A549 (cell line): ENCODE measurements around the gene TMA7B. TPM values are rescaled to one million over a fixed set of nuclear protein-coding genes. Genes with fewer than 3 reads are reported as not detected.

Experiments
- ATAC-seq, 2 experiments: fragments of 200-7000 bp in 1 of 2; fragments of >200 bp in 1 of 2; cut with Nextera tagmentation in 1 of 2; cut with Tn5 transposase in 1 of 2; 3 replicates each; pipeline versions ENCODE4 v1.8.0 to v1.9.1; 2018 to 2020; ENCODE audit warnings: mild to moderate bottlenecking in 1 of 2, moderate library complexity in 1 of 2
- CTCF ChIA-PET: fragments of 300-600 bp; sonication (Branson Sonifier 250); formaldehyde crosslinking; extraction: SDS; loops from one replicate; lab custom pipeline; 2021; ENCODE audit warnings: antibody characterized with exemption, inconsistent platforms; lab: Yijun Ruan, JAX
- POLR2A ChIA-PET: fragments of 350-600 bp; formaldehyde crosslinking; extraction: SDS; loops from one replicate; lab custom pipeline; 2021; ENCODE audit warnings: antibody characterized with exemption, inconsistent platforms; lab: Yijun Ruan, JAX
- DNase-seq, 2 experiments: peaks; one replicate each; pipeline versions ENCODE4 v3.0.0 to v3.0.0-alpha.2; 2011 to 2016; ENCODE audit warnings: low read depth in 1 of 2, low spot score in 1 of 2
- FAIRE-seq: peaks from 2 replicates; lab custom pipeline; 2011; peaks lifted over from hg19 to GRCh38; lab: Jason Lieb, UNC
- H3K27ac ChIP-seq, 2 experiments: fragments of >200 bp; sonication (Bioruptor Twin); formaldehyde crosslinking; 3 replicates each; pipeline ENCODE4 v1.5.1; 2016 to 2017
- H3K4me1 ChIP-seq: fragments of >200 bp; sonication (Bioruptor Twin); formaldehyde crosslinking; 3 replicates; pipeline ENCODE4 v1.6.1; 2016
- H3K4me2 ChIP-seq: fragments of >200 bp; sonication (Bioruptor Twin); formaldehyde crosslinking; 3 replicates; pipeline ENCODE4 v1.6.1; 2016
- H3K4me3 ChIP-seq: fragments of >200 bp; sonication (Bioruptor Twin); formaldehyde crosslinking; 3 replicates; pipeline ENCODE4 v1.5.1; 2016
- H3K9me3 ChIP-seq: fragments of >200 bp; sonication (Bioruptor Twin); formaldehyde crosslinking; 3 replicates; pipeline ENCODE4 v1.6.1; 2016
- BCL3 ChIP-seq: fragments of >200 bp; sonication (Bioruptor Twin); formaldehyde crosslinking; IDR thresholded peaks from 3 replicates; pipeline ENCODE4 v1.6.1; 2016
- CBX8 ChIP-seq: fragments of 200-600 bp; sonication (generic); IDR thresholded peaks from 2 replicates; pipeline ENCODE4 v1.6.1; 2016
- CHD2 ChIP-seq: fragments of 150-350 bp; IDR thresholded peaks from 2 replicates; pipeline ENCODE4 v1.6.1; 2014; ENCODE audit warnings: low read length; ENCODE audit not compliant: partially characterized antibody
- CHD4 ChIP-seq: fragments of 200-600 bp; sonication (generic); IDR thresholded peaks from 2 replicates; pipeline ENCODE4 v1.6.1; 2016; ENCODE audit warnings: antibody characterized with exemption, mild to moderate bottlenecking, borderline replicate concordance
- CTCF ChIP-seq: fragments of >200 bp; sonication (Bioruptor Twin); formaldehyde crosslinking; IDR thresholded peaks from 3 replicates; pipeline ENCODE4 v1.5.1; 2016
- E2F6 ChIP-seq: IDR thresholded peaks from 2 replicates; pipeline ENCODE4 v1.6.1; 2012; ENCODE audit warnings: low read depth, borderline replicate concordance
- EHF ChIP-seq: fragments of 250-450 bp; sonication (Bioruptor Pico); IDR thresholded peaks from 2 replicates; pipeline ENCODE4 v1.5.0; 2020; ENCODE audit warnings: mild to moderate bottlenecking
- EHMT2 ChIP-seq: fragments of 200-600 bp; sonication (generic); IDR thresholded peaks from 2 replicates; pipeline ENCODE4 v1.6.1; 2016; ENCODE audit warnings: antibody characterized with exemption, low read depth, mild to moderate bottlenecking, moderate library complexity
- GATA3 ChIP-seq: IDR thresholded peaks from 2 replicates; pipeline ENCODE4 v1.6.1; 2012; ENCODE audit warnings: borderline replicate concordance
- HES2 ChIP-seq: fragments of >200 bp; sonication (Bioruptor Twin); formaldehyde crosslinking; IDR thresholded peaks from 2 replicates; pipeline ENCODE4 v1.6.1; 2016
- HOXB5 ChIP-seq: fragments of 250-450 bp; sonication (Bioruptor Pico); IDR thresholded peaks from 2 replicates; pipeline ENCODE4 v1.5.0; 2020; ENCODE audit warnings: mild to moderate bottlenecking, moderate library complexity
- JUN ChIP-seq, 2 experiments: fragments of >200 bp; sonication (Bioruptor Twin); formaldehyde crosslinking; IDR thresholded peaks; 2 replicates in 1 of 2; 3 replicates in 1 of 2; pipeline ENCODE4 v1.6.1; 2016 to 2017
- KDM5A ChIP-seq: fragments of 200-600 bp; sonication (generic); IDR thresholded peaks from 2 replicates; pipeline ENCODE4 v1.6.1; 2016; ENCODE audit warnings: antibody characterized with exemption, mild to moderate bottlenecking
- MAFK ChIP-seq: fragments of 450-650 bp; IDR thresholded peaks from 2 replicates; pipeline ENCODE4 v1.6.1; 2014; ENCODE audit not compliant: partially characterized antibody
- MAX ChIP-seq: IDR thresholded peaks from 2 replicates; pipeline ENCODE4 v1.6.1; 2012
- POLR2A ChIP-seq: IDR thresholded peaks from 2 replicates; pipeline ENCODE4 v1.6.1; 2012; ENCODE audit warnings: mild to moderate bottlenecking, low read length
- POLR2AphosphoS2 ChIP-seq: conservative IDR thresholded peaks from 2 replicates; pipeline ENCODE4 v1.6.1; 2012; ENCODE audit warnings: low read length, improper control_type of control experiment, inconsistent platforms
- RNF2 ChIP-seq: fragments of 200-600 bp; sonication (generic); IDR thresholded peaks from 2 replicates; pipeline ENCODE4 v1.6.1; 2016; ENCODE audit warnings: low read depth, mild to moderate bottlenecking, antibody characterized with exemption, moderate library complexity, borderline replicate concordance
- SMC3 ChIP-seq: fragments of >200 bp; sonication (Bioruptor Twin); formaldehyde crosslinking; IDR thresholded peaks from 3 replicates; pipeline ENCODE4 v1.6.1; 2018; ENCODE audit warnings: inconsistent platforms
- TFCP2L1 ChIP-seq: fragments of 250-450 bp; sonication (Bioruptor Pico); IDR thresholded peaks from 2 replicates; pipeline ENCODE4 v1.5.0; 2021; ENCODE audit warnings: mild to moderate bottlenecking
- ZFP36 ChIP-seq: fragments of 450-650 bp; IDR thresholded peaks from 2 replicates; pipeline ENCODE4 v1.6.1; 2014; ENCODE audit warnings: borderline replicate concordance; ENCODE audit not compliant: partially characterized antibody
- ZSCAN20 ChIP-seq: fragments of 250-450 bp; sonication (Bioruptor Pico); IDR thresholded peaks from 2 replicates; pipeline ENCODE4 v1.8.0; 2022; ENCODE audit warnings: mild to moderate bottlenecking, moderate library complexity
- WGBS: methylation state at CpG from one replicate; pipeline ENCODE4 v1.1.6; 2017; ENCODE audit errors: missing lambda C conversion rate; 5-methylcytosine and 5-hydroxymethylcytosine counted together
- polyA plus RNA-seq, 4 experiments: library from polyadenylated mRNA; depleted of rRNA in 3 of 4; stranded (reverse); fragments of >200 nt; fragmentation: RNase III in 1 of 4; extraction: RNeasy Plus Mini Kit Qiagen cat#74134 plus additional on column Dnase treatment in 1 of 4; gene quantifications; 2 replicates in 3 of 4; 3 replicates in 1 of 4; pipeline ENCODE4 v1.2.3, GENCODE V29; 2011 to 2017

The TMA7B gene
- polyA plus RNA-seq, 2 of the 4 experiments (the other 2 are of a cell fraction) = not detected

GRCh38 chr22:39926753-39927152, 33.4 kb upstream of the TMA7B start:
- Histone ChIP-seq H3K27ac (no peak overlapping the region), H3K4me2 (no peak overlapping the region), H3K4me1 (no peaks in the 10 kb centered on the region), H3K4me3 (no peak overlapping the region), H3K9me3 (no peaks in the 10 kb centered on the region)
- no peak for TF ChIP-seq MAFK
- no peak for TF ChIP-seq CHD4
- TF ChIP-seq BCL3 = no peak
- no peak for TF ChIP-seq CBX8
- TF ChIP-seq TFCP2L1 (CRISPR knock-in tag) = no peak
- TF ChIP-seq ZFP36 = no peak
- TF ChIP-seq MAX = no peak
- no peak for TF ChIP-seq E2F6
- TF ChIP-seq EHF (CRISPR knock-in tag) = no peak
- TF ChIP-seq ZSCAN20 (CRISPR knock-in tag) = no peak
- ChIA-PET POLR2A (no interaction called here), CTCF (no interaction called here)
- no peak for ATAC-seq
- 34% methylated on average over 5 of the region's 5 CpGs for WGBS
- no peak for DNase-seq
- no peak for FAIRE-seq

GRCh38 chr22:39927544-39927943, 32.7 kb upstream of the TMA7B start:
- no peak for DNase-seq
- Histone ChIP-seq H3K4me1 (no peaks in the 10 kb centered on the region), H3K9me3 (no peaks in the 10 kb centered on the region), H3K27ac (no peak overlapping the region), H3K4me3 (no peak overlapping the region), H3K4me2 (no peak overlapping the region)
- CTCF ChIA-PET = interaction anchor here (1.1 kb wide), 1 partner anchor 98 kb away, joined by 3 read pairs; no protein-coding TSS in a partner anchor
- FAIRE-seq = no peak
- WGBS = 57% methylated on average over 7 of the region's 7 CpGs
- POLR2A ChIA-PET = no interaction called here
- ATAC-seq = no peak
- no peak for TF ChIP-seq POLR2A
- no peak for TF ChIP-seq HES2
- TF ChIP-seq JUN (IDR thresholded peaks at IDR 0.05) = no peak
- TF ChIP-seq CTCF = no peak

GRCh38 chr22:39928536-39929520, 31.4 kb upstream of the TMA7B start:
- H3K4me1 ChIP-seq = no peaks in the 10 kb centered on the region
- ATAC-seq (no peak), DNase-seq (no peak), FAIRE-seq (no peak)
- H3K4me2 ChIP-seq = no peak overlapping the region
- no peaks in the 10 kb centered on the region for H3K9me3 ChIP-seq
- POLR2A ChIA-PET = no interaction called here
- no peak overlapping the region for H3K27ac ChIP-seq
- 37% methylated on average over 4 of the region's 4 CpGs for WGBS
- CTCF ChIA-PET = interaction anchor here (1.1 kb wide), 1 partner anchor 96 kb away, joined by 3 read pairs; no protein-coding TSS in a partner anchor
- TF ChIP-seq GATA3 = no peak
- no peak for TF ChIP-seq KDM5A
- no peak for TF ChIP-seq EHMT2
- no peak for TF ChIP-seq JUN (IDR thresholded peaks at IDR 0.05)
- no peak for TF ChIP-seq TFCP2L1 (CRISPR knock-in tag)
- no peak for TF ChIP-seq HOXB5 (CRISPR knock-in tag)
- no peak for TF ChIP-seq CHD2
- TF ChIP-seq POLR2AphosphoS2 = no peak
- TF ChIP-seq RNF2 = no peak
- no peak for TF ChIP-seq SMC3
- no peak for TF ChIP-seq POLR2A
- H3K4me3 ChIP-seq = no peak overlapping the region
